D721Med (cell line): ENCODE results near the gene PSMB4.

Experiments
- DNase-seq: peaks from one replicate; pipeline ENCODE4 v3.0.0; 2011; ENCODE audit warnings: low spot score; ENCODE audit not compliant: insufficient read length
- FAIRE-seq: peaks from 2 replicates; lab custom pipeline; 2011; peaks lifted over from hg19 to GRCh38; lab: Jason Lieb, UNC
- TF ChIP-seq, protein P1 (sequence below): IDR thresholded peaks from 2 replicates; pipeline ENCODE4 v1.5.1; 2012; ENCODE audit warnings: mild to moderate bottlenecking, control low read depth; ENCODE audit not compliant: insufficient read depth; ENCODE audit errors: missing control alignments

The PSMB4 gene

DNA sequence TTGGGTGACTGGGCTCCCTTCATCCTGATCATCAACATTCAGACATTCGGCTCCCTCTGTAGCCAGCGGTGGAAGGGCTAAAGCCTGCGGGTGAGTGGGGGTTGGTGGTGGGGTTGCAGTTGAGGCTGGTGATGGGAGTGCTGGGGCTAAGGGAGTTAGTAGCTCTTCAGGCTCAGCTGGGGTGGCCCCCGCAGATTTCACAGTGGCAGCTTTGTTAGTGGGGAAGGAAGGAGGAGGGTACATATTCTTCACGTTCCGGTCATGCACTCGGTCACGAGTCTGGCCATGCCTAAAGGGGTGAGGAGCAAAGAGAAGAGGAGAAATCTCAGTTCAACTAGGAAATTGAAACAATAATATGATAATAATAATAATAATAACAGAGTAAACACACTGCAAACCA is 6.8 kb downstream of the PSMB4 start:
- TF ChIP-seq, protein P1, sequence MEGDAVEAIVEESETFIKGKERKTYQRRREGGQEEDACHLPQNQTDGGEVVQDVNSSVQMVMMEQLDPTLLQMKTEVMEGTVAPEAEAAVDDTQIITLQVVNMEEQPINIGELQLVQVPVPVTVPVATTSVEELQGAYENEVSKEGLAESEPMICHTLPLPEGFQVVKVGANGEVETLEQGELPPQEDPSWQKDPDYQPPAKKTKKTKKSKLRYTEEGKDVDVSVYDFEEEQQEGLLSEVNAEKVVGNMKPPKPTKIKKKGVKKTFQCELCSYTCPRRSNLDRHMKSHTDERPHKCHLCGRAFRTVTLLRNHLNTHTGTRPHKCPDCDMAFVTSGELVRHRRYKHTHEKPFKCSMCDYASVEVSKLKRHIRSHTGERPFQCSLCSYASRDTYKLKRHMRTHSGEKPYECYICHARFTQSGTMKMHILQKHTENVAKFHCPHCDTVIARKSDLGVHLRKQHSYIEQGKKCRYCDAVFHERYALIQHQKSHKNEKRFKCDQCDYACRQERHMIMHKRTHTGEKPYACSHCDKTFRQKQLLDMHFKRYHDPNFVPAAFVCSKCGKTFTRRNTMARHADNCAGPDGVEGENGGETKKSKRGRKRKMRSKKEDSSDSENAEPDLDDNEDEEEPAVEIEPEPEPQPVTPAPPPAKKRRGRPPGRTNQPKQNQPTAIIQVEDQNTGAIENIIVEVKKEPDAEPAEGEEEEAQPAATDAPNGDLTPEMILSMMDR, result no peak
- no peak for DNase-seq
- FAIRE-seq, result no peak

DNA sequence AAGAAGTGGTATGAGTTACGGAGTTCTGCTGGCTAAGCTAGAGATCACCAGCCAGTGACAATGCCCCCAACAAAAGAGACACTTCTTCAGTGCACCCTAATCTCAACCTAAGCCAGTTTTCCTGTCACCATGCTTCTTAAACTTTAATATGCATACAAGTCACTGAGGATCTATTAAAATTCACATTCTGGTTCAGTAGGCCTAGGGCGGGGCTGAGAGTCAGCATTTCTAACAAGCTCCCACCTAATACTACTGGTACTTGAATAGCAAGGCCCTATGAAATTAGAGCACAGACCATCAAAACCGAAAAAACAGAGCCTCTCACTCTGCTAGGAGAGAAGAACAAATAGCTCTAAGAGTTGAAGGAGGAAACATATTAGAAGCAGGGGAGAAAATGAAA is 7.9 kb downstream of the PSMB4 start:
- FAIRE-seq (no peak), DNase-seq (no peak)
- TF ChIP-seq, protein P1, result no peak

DNA sequence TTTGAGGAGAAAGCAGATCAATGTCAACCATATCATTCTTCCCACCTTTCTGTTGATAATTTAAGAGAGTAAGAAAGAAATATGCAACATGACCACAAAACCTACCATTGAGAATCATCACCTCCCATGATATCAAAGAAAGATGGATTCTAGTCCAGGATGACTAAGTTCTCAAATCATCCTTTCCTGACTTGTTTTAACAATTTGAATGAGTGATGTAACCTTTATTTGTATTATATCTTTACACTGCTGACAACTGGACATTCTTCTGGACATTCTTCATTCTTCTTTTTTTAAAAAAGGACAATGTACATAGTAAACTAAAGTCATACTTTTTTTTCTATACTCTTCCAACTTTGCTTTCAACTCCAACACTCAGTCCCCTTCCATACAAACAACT is 9.5 kb downstream of the PSMB4 start:
- DNase-seq (no peak), FAIRE-seq (no peak)
- TF ChIP-seq, protein P1, result no peak

DNA sequence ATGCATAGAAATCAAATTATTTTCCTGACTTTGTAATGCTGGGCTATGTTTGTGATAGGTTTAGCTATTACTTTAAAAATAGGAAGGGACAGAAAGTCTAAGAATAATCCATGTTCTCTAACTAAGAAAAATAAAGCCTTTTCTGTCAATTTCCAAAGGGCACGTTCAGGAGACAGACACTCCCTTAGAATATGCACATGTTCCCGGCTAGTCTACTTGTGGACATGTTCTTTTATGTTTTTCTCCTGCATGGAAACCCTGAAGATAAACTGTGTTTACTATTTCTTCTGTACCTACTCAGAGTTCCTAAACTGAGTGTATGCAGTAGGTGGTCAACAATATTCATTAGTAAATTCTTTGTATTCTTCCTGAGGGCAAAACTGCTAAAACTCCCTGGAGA is 12.5 kb downstream of the PSMB4 start:
- TF ChIP-seq, protein P1, result no peak
- peak; percentile 64 for FAIRE-seq
- DNase-seq, result no peak

DNA sequence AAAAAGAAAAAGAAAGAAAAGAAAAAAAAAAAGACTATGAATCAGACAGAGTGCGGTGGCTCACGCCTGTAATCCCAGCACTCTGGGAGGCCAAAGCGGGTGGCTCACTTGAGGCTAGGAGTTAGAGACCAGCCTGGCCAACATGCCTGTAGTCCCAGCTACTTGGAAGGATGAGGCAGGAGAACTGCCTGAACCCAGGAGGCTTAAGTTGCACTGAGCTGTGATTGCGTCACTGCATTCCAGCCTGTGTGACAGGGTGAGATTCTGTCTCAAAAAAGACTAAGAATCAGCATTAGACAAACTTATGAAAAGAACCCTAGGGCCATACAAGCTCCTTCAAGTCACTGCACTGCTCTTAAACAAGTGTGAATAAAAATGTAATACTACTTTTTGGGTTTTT is 16.9 kb downstream of the PSMB4 start:
- DNase-seq, result no peak
- TF ChIP-seq, protein P1, result no peak
- no peak for FAIRE-seq

DNA sequence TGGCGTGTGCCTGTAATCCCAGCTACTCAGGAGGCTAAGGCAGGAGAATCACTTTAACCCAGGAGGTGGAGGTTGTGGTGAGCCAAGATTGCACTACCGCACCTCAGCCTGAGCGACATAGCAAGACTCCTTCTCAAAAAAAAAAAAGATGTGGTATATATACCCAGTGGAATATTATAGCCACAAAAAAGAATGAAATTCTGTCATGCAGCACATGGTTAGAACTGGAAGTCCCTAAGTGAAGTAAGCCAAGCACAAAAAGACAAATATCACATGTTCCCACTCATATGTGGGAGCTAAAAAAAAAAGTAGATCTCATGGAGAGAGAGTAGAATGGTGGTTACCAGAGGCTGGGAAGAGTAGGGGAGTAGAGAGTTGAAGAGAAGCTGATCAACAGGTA is 18.7 kb downstream of the PSMB4 start:
- TF ChIP-seq, protein P1, result no peak
- no peak for DNase-seq
- no peak for FAIRE-seq

DNA sequence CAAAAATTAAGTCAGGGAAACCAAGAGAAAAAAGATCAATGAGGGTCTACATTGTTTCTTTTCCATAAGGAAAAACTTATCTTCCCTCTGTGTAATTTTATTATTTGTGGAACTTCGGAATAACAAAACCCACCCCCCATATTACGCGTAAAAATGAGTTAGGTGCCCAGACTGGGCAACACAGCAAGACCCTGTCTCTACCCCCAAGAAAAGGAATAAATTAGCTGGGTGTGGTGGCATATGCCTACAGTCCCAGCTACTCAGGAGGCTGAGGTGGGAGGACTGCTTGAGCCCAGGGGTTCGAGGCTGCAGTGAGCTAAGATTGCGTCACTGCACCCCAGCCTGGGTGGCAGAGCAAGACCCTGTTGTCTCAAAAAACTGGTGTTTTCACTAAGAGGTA is 20.4 kb downstream of the PSMB4 start:
- FAIRE-seq, result no peak

More for the DNA sequence above, 20.4 kb downstream of the PSMB4 start:
- no peak for DNase-seq
- TF ChIP-seq, protein P1, result no peak
